NCI-H146 treated with DMSO at 0.1 percent for 48 hours (cell line): Measurements from ENCODE around the gene RAB36.
"Not testable (repeated sequence)": the region's sequence is repeated elsewhere in the genome, so short reads cannot be mapped to it uniquely, and the experiment has no call there.

Experiments used
- DNase-seq: peaks from one replicate; lab custom pipeline; 2025; ENCODE audit not compliant: unreplicated experiment; lab: John Stamatoyannopoulos, UW

Gene RAB36

DNA sequence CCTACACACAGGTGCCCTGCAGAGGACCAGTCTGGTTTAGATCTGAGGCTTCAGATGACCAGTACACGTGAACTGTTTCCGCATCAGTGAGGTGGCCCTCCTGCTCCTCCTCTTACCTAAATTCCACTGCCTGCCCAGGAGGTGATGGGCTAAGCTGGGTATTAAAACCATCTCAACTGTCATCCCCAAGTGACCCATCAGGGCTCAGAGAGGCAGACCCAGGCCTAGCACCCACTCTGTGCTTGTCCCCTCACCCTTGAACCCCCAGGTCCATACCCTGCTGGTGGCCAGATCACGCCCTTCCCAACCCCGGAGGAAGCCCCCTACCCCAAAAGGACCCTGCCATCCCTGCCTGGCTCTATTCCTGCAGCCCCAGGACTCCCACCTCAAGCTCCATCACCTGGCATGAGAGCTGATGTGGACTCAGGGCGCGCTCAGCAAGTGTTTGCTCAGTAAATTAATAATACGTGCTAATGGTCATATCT is 24.8 kb upstream of the RAB36 start:
- DNase-seq: no peak

DNA sequence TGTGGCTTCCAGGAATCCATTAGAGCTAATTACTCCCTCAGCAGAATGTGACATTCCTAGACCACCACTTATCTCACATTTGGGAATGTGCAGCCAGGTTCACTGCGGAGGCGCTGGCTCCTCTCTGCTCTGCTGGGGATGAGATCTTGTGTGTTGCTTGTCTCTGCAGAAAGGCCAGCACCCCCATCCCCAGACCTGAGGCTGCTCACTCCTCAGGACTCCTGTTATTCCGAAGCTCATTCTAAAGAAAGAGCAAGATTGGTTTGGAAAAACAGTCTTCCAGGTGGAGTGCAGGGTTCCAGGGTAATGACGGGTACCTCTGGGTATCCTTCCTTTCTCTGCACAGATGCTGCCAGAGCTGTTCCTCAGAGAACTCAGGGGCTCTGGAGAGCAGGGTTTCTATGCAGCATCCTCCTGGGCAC is 24.3 kb upstream of the RAB36 start:
- DNase-seq: no peak

DNA sequence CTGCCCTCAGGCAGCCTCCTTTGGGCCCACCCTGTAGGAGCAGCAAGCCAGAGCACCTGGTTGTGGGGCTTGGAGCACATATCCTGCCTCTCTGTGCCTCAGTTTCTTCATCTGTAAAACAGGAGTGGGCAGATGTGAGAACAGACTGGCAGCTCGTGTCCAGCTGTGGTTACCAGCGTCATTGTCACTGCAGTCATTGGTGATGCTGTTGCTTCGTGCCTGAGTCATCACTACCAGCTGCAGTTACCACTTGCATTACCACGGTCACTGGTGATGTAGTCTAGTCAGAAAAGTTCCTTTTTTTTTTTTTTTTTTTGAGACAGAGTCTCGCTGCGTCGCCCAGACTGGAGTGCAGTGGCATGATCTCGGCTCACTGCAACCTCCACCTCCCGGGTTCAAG is 23.9 kb upstream of the RAB36 start:
- no peak for DNase-seq

DNA sequence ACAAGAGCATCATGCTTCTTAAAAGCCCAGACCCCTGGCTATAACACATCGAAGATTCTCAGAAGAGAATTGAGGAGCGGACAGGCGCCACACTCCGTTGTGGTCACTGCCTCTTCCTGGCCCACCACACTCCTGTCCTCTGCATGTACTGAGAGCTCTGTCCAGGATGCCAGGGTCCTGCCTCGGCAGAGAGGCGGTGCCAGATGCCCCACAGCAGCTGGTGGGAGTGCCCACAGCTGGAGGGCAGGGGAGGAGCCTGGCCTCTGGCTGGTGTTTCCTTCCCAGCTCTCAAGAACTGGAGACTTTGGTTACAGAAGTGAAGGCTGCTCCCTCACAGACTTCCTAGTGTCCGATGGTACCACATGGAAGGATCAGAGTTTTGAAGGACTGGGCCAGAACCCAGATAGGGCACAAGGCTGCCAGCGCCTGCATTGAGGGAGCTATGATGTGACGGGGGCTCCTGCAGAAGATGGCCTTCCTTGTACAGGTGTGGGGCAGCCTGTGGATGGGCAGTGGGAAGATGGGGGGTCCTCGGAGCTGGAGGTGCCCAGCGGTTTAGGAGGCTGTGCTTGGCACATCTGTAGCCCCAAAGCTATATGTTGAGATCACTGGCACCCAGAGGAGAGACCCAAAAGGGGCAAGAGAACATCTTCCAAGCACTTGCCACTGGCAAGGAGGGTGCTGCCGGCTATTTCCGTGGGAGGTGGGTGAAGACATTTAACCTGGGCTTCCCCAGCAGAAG is 22.9 kb upstream of the RAB36 start:
- DNase-seq: no peak

DNA sequence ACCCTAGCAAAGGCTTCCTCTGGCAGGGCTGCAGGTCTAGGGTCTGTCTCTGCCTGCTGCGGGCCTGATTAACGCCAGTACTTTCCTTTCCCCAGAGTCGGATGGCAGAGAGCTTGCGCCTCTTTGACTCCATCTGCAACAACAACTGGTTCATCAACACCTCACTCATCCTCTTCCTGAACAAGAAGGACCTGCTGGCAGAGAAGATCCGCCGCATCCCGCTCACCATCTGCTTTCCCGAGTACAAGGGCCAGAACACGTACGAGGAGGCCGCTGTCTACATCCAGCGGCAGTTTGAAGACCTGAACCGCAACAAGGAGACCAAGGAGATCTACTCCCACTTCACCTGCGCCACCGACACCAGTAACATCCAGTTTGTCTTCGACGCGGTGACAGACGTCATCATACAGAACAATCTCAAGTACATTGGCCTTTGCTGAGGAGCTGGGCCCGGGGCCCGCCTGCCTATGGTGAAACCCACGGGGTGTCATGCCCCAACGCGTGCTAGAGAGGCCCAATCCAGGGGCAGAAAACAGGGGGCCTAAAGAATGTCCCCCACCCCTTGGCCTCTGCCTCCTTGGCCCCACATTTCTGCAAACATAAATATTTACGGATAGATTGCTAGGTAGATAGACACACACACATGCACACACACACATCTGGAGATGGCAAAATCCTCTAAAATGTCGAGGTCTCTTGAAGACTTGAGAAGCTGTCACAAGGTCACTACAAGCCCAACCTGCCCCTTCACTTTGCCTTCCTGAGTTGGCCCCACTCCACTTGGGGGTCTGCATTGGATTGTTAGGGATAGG is 22.1 kb upstream of the RAB36 start:
- DNase-seq: no peak

- no peak for DNase-seq
Observed at GRCh38 chr22:23123804-23124254, 21.4 kb upstream of the RAB36 start.

DNA sequence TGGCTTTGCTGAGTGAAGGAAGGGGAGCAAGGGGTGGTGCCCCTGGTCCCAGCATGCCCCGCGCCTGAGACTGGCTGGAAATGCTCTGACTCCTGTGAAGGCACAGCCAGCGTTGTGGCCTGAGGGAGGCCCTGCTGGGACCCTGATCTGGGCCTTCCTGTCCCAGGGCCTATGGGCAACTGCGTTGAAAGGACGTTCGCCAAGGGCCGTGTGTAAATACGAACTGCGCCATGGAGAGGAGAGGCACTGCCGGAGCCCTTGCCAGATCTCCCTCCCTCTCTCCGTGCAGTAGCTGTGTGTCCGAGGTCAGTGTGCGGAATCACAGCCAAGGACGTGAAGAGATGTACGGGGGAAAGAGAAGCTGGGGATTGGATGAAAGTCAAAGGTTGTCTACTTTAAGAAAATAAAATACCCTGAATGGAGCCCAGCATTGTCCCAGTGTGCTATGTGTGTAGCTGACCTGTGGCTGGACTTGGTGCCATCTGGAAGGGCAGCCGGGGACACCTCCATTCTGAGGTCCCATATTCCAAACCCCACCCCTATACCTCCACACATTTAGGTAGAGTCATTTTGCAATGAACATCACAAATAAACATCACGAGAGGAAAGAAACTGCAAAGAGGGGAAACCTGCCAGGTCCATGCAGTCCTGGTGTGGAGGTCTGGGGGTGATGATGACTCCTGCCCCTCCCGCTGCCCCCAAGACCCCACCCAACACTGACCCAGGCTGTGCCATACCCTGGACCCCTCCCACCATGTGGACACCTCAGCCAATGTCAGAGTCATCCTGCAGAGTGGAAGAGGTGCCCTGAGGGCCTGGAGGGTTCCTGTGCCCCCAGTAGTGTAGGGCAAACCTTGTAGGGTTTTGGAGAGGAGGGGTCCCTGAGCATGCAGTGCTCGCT is 20.4 kb upstream of the RAB36 start:
- DNase-seq: no peak

- DNase-seq: no peak
Observed at GRCh38 chr22:23125512-23126103, 19.7 kb upstream of the RAB36 start.

DNA sequence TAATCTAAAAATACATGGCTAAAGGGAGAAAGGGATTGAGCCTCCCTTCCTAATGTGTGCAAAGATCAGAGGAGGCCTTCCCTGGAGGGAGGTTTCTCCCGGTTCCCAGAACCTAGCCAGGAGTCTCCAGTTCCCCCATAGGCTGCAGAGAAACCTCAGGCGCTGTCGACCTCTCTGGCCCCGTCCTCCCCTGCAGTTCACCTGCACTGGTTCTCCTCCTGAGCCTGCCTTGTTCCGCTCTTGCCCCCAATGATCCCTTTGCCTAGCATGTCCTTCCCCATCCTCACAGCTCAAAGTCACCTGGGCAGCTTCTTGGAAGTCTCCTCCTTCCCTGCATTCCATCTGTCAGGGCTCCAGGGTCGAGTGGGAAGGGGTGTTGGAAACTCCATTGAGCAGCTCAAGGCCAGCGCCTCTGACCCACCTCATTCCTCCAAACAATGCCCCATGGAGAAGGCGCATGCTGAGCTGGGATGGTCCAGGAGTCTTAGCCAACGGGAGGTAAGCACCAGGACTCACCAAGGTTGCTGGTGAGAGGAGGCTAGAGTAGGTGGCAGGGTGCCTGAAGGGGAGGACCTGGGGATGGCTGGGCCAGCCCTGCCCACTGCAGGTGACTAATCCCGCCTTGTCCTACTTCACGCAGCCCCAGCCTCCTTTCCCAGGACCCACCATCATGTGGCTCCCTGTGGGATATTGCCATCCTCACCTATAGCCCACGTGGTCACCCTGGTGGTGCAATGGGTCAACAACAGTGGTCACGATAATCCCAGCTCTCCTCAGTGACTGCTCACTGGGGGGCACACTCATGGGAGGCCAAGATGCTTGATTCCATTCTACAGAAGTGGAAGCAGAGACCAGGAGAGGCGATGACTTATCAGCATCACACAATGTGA is 18.9 kb upstream of the RAB36 start:
- DNase-seq: no peak

- no peak for DNase-seq
Observed at GRCh38 chr22:23127055-23127756, 18.1 kb upstream of the RAB36 start.

- no peak for DNase-seq
Observed at GRCh38 chr22:23127788-23128187, 17.5 kb upstream of the RAB36 start.

DNA sequence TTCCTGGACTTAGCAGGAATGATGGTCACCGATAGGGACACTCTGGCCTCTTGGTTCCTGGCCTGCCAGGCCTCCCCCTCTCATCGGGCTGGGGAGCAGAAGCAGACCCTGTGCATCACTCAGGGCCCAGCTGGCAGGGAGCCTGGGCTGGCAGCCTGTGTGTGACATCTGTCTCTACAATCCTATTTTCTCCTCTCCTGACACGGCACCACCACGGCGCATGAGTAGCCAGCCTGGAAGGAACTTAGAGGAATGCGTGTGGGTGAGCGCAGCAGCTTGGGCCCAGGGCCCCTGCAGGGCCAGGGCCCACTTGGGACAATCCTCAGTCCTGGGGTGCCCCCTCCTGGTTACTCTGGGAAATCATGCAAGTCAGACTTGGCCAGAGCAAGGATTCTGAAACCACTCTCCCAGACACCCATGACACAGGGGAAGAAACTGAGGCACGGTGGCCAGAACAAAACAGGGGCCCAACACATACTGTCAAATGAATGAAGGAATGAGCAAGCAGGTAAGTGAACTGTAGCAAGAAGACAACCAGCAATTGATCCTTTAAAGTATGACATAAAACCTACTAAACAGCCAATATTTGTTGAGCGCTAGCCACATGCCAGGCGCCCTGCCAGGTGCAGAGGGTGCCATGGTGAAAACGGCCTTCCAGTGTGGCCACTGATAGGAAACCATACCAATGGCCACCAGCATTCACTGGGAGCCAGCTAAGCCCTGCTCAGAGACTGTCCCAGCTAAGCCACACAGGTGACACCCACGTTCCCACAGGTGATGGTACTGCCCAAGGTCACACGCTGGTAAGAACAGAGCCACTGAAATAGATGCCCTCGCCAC is 16.8 kb upstream of the RAB36 start:
- DNase-seq: peak; percentile 1

DNA sequence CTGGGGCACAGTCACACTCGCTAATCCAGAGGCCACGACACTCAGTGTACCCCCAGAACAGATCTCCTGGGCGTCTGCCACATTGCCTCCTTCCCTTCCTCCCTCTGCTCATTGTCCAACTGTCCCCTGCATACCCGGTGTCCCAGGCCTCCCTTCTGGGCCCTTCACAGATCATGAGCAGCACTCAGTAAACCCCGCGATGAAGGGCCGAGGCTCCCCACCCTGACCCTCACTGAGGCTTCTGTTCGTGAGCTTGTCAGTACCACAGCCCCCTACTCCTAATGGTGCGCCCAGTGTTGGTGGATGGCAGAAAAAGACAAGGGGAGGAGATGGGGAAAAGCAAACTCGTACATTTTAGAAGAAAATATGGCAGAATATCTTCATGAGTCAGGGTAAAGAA is 16.1 kb upstream of the RAB36 start:
- no peak for DNase-seq

DNA sequence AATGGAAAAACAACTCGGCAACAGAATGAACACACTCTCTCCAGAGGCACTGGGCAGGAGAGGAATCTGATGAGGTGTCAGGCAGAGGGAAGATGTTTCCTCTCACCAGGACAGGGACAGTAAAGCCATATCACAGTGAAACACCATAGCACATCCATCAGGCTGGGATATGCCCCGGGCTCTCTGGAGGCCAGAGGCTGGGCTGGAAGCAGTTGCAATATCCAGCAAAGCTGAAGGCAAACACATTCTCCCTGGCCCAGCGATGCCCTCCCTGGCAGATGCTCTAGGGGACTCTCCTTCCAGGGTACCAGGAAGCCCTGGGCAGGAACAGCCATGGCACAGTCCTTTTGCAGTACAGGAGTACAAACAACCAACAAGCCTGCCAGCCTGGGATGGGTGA is 14.6 kb upstream of the RAB36 start:
- no peak for DNase-seq

GRCh38 chr22:23131931-23132330 is 13.3 kb upstream of the RAB36 start:
- no peak for DNase-seq

GRCh38 chr22:23132376-23133091 is 12.7 kb upstream of the RAB36 start:
- DNase-seq: no peak

DNA sequence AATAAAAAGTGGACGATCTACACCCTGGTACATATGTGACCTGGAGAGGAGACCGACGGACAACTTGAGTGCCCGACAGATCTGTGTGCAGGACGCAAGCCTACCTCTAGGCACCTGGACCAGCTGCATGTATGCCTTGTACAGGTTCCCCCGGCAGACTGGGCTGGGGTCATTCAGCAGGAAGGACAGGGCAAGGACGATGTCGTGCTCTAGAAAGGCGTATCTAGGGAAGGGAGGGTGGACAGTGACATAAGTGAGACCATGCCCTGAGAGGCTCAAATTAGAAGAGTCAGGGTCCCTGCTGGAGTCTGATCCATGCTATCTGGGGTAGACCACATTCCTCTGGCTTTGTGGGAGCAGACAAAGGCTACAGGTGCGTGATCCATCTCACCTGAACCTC is 11.4 kb upstream of the RAB36 start:
- no peak for DNase-seq

- DNase-seq: not testable (repeated sequence)
Observed at GRCh38 chr22:23136991-23137390, 8.3 kb upstream of the RAB36 start.
